K562 (cell line): ENCODE results near the gene ODAD2.

ENCODE experiments used
- ASH1L ChIP-seq: fragments of 450-650 bp; IDR thresholded peaks from 2 replicates; pipeline ENCODE4 v1.6.1; 2018; ENCODE audit warnings: borderline replicate concordance, mild to moderate bottlenecking, low read depth; ENCODE audit not compliant: partially characterized antibody
- FOXM1 ChIP-seq, 2 experiments: fragments of 450-650 bp in 1 of 2; sonication (generic) in 1 of 2; formaldehyde crosslinking in 1 of 2; IDR thresholded peaks; 2 replicates each; pipeline versions ENCODE4 v1.6.1 to v1.9.0; 2017 to 2022; ENCODE audit warnings: low read depth in 2 of 2, mild to moderate bottlenecking in 2 of 2, missing genetic modification reagents in 1 of 2, moderate library complexity in 1 of 2

GRCh38 chr10:27826369-27826768 is 172.5 kb downstream of the ODAD2 start:
- no peak for TF ChIP-seq ASH1L
- no peak for TF ChIP-seq FOXM1 (IDR thresholded peaks at IDR 0.05; ENCODE audit: low read depth)
- TF ChIP-seq FOXM1 (CRISPR knock-in tag; IDR thresholded peaks at IDR 0.05; ENCODE audit: low read depth), result no peak
